GM12801 (cell line): Measurements from ENCODE around the gene KRTAP5-9.

Experiments used
- TF ChIP-seq, protein P1 (sequence below): IDR thresholded peaks from one replicate; pipeline ENCODE4 v1.5.1; 2011; ENCODE audit warnings: control low read depth; ENCODE audit not compliant: insufficient read length; ENCODE audit errors: extremely low read depth

The KRTAP5-9 gene

GRCh38 chr11:71545405-71545966 lies 2.7 kb upstream of the KRTAP5-9 start:
- TF ChIP-seq, protein P1, sequence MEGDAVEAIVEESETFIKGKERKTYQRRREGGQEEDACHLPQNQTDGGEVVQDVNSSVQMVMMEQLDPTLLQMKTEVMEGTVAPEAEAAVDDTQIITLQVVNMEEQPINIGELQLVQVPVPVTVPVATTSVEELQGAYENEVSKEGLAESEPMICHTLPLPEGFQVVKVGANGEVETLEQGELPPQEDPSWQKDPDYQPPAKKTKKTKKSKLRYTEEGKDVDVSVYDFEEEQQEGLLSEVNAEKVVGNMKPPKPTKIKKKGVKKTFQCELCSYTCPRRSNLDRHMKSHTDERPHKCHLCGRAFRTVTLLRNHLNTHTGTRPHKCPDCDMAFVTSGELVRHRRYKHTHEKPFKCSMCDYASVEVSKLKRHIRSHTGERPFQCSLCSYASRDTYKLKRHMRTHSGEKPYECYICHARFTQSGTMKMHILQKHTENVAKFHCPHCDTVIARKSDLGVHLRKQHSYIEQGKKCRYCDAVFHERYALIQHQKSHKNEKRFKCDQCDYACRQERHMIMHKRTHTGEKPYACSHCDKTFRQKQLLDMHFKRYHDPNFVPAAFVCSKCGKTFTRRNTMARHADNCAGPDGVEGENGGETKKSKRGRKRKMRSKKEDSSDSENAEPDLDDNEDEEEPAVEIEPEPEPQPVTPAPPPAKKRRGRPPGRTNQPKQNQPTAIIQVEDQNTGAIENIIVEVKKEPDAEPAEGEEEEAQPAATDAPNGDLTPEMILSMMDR, result no peak

DNA sequence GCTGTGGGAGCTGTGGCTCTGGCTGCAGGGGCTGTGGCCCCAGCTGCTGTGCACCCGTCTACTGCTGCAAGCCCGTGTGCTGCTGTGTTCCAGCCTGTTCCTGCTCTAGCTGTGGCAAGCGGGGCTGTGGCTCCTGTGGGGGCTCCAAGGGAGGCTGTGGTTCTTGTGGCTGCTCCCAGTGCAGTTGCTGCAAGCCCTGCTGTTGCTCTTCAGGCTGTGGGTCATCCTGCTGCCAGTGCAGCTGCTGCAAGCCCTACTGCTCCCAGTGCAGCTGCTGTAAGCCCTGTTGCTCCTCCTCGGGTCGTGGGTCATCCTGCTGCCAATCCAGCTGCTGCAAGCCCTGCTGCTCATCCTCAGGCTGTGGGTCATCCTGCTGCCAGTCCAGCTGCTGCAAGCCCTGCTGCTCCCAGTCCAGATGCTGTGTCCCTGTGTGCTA lies 514 bp downstream of the KRTAP5-9 start:
- TF ChIP-seq, protein P1, result no peak

- TF ChIP-seq, protein P1, result no peak
Observed at GRCh38 chr11:71551711-71552110, 3.5 kb downstream of the KRTAP5-9 start.

DNA sequence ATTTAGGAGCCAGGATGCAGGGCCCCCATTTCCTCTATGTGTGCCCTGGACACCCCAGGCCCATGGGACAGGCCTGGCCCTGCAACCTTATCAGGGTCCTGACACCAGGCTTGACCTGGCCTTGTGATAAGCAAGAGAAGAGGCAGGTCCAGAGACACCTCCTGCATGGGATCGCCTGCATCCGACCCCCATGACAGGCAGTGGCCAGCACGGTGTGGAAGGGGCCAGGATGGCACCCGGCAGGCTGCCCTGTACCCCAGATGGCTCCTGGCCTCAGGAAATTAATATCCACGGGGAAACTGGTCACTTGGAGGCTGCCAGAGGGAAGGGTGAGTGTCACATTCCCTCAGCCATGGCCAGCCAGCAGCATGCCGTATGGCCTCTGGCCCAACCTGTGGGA lies 6.8 kb downstream of the KRTAP5-9 start:
- TF ChIP-seq, protein P1, result no peak

DNA sequence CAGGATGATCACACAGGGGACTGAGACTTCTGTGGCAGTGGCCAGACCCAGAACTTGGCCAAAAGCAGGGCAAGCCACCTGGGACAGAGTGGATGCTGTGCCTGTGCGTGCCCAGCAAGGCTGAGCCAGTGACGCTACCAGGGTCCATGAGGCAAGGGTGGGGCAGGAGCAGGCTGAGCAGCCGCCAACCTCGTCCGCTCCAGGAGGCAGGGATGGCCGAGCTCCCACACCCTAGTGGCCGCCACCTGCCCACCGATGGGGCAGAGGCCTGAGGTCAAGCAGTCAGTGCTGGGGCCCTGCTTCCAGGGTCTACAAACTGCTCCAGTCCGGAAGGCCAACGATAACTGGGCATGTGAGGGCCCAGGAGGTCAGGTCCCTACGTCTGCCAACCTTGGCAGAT lies 7.3 kb downstream of the KRTAP5-9 start:
- TF ChIP-seq, protein P1, result no peak

GRCh38 chr11:71556018-71556417 lies 7.8 kb downstream of the KRTAP5-9 start:
- TF ChIP-seq, protein P1, result no peak

GRCh38 chr11:71557257-71557656 lies 9.0 kb downstream of the KRTAP5-9 start:
- TF ChIP-seq, protein P1, result no peak

DNA sequence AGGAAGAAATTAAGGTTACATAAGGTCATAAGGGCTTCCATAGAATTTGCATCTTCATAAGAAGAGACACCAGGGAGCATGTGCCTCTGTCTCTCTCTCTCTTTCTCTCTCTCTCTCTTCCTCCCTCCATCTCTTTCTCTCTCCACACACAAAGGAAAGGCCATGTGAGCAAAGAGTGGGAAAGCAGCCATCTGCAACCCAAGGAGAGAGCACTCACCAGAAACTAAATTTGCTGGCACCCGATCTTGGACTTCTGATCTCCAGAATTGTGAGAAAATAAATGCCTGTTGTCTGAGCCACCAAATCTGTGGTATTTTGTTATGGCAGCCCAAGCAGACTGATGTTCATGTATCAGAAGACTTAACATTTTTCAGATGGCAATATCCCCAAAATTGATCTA lies 10.8 kb downstream of the KRTAP5-9 start:
- TF ChIP-seq, protein P1, result no peak
